WTC11 (cell line): ENCODE data around the gene SRRM3.

Experiments
- CTCF ChIP-seq: fragments of 200-600 bp; IDR thresholded peaks from 2 replicates; pipeline ENCODE4 v1.8.0; 2022; ENCODE audit warnings: antibody characterized with exemption
- ESRRA ChIP-seq: sonication (generic); formaldehyde crosslinking; IDR thresholded peaks from 2 replicates; pipeline ENCODE4 v1.8.1; 2022; ENCODE audit warnings: mild to moderate bottlenecking, missing genetic modification reagents, borderline replicate concordance
- ETV6 ChIP-seq: sonication (generic); formaldehyde crosslinking; IDR thresholded peaks from 2 replicates; pipeline ENCODE4 v1.8.1; 2022; ENCODE audit warnings: mild to moderate bottlenecking, missing genetic modification reagents
- JUN ChIP-seq: sonication (generic); formaldehyde crosslinking; IDR thresholded peaks from 2 replicates; pipeline ENCODE4 v1.8.0; 2023; ENCODE audit warnings: mild to moderate bottlenecking, missing genetic modification reagents
- MAX ChIP-seq: sonication (generic); formaldehyde crosslinking; IDR thresholded peaks from 2 replicates; pipeline ENCODE4 v1.8.0; 2022; ENCODE audit warnings: mild to moderate bottlenecking, missing genetic modification reagents
- PRDM15 ChIP-seq: sonication (generic); formaldehyde crosslinking; IDR thresholded peaks from 2 replicates; pipeline ENCODE4 v1.8.0; 2022; ENCODE audit warnings: missing genetic modification reagents
- RORB ChIP-seq: fragments of 250-450 bp; sonication (Bioruptor Pico); IDR thresholded peaks from 2 replicates; pipeline ENCODE4 v1.9.0; 2021; ENCODE audit warnings: mild to moderate bottlenecking
- SP1 ChIP-seq: sonication (generic); formaldehyde crosslinking; conservative IDR thresholded peaks from 2 replicates; pipeline ENCODE4 v1.8.1; 2022; ENCODE audit warnings: missing genetic modification reagents
- TP53 ChIP-seq: sonication (generic); formaldehyde crosslinking; IDR thresholded peaks from 2 replicates; pipeline ENCODE4 v1.8.1; 2023; ENCODE audit warnings: mild to moderate bottlenecking, missing genetic modification reagents
- ZBTB21 ChIP-seq: sonication (generic); formaldehyde crosslinking; IDR thresholded peaks from 2 replicates; pipeline ENCODE4 v1.8.1; 2023; ENCODE audit warnings: mild to moderate bottlenecking, missing genetic modification reagents, borderline replicate concordance

- TF ChIP-seq CTCF (no peak), RORB (no peak), ETV6 (CRISPR knock-in tag) (no peak), MAX (CRISPR knock-in tag) (no peak), ZBTB21 (no peak), ESRRA (CRISPR knock-in tag) (no peak), PRDM15 (CRISPR knock-in tag) (no peak), JUN (CRISPR knock-in tag) (no peak), SP1 (CRISPR knock-in tag) (no peak), TP53 (CRISPR knock-in tag) (no peak)
Measured at GRCh38 chr7:76269895-76270294, 68.2 kb downstream of the SRRM3 start.
